ES-I3 (cell line): ENCODE results near the gene POMT1.

Source experiments
- H3K36me3 ChIP-seq: 2 replicates; pipeline ENCODE4 v1.6.1; 2013; ENCODE audit warnings: mild to moderate bottlenecking, low read length, control low read depth, moderate library complexity; ENCODE audit not compliant: insufficient read depth
- H3K4me1 ChIP-seq: 2 replicates; pipeline ENCODE4 v1.6.1; 2013; ENCODE audit warnings: mild to moderate bottlenecking, control low read depth, low read length; ENCODE audit not compliant: insufficient read depth
- H3K9ac ChIP-seq: 2 replicates; pipeline ENCODE4 v1.6.1; 2013; ENCODE audit warnings: low read depth, mild to moderate bottlenecking, low read length, moderate library complexity
- H3K9me3 ChIP-seq: 2 replicates; pipeline ENCODE4 v1.6.1; 2013; ENCODE audit warnings: mild to moderate bottlenecking, low read length, moderate library complexity; ENCODE audit not compliant: control insufficient read depth, insufficient read depth

Gene POMT1

DNA sequence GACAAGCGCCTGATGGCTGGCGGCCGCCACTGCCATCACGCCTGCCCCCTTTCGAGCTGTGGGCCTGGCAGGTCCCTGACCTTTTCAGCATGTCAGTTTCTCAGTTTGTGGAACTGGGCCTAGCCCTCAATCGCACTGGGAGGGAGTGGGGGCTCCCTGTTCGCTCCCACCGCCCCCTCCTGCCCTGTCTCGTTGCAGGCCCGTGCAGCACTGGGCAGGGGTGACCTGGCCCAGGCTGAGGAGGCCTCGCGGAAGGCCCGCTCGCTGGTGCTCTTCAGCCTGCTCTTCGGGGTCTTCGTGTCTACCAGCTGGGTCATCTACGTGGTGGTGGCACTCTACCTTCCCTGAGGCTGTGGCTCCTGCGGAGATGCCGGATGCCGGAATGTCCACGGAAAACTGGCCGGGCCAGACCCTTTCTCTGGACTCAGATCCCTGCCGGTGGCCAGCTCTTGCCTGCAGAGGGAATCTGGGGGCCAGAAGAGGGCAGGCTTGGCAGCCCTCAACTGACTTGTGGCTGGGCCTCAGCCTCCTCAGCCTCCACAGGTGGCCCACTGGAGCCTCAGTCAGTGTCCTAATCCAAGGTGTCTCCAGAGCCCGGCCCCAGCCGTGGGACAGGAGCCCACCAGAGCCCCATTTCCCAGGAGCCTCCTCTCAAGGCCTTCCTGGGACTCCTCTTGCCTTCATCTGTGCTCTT, 55.3 kb downstream of the POMT1 start:
- no peak overlapping the region for H3K9ac ChIP-seq
- peaks cover 12% of the 10 kb centered on the region; the same call in 1 of the 2 replicates for H3K9me3 ChIP-seq
- no peaks in the 10 kb centered on the region for H3K36me3 ChIP-seq
- H3K4me1 ChIP-seq = no peaks in the 10 kb centered on the region

DNA sequence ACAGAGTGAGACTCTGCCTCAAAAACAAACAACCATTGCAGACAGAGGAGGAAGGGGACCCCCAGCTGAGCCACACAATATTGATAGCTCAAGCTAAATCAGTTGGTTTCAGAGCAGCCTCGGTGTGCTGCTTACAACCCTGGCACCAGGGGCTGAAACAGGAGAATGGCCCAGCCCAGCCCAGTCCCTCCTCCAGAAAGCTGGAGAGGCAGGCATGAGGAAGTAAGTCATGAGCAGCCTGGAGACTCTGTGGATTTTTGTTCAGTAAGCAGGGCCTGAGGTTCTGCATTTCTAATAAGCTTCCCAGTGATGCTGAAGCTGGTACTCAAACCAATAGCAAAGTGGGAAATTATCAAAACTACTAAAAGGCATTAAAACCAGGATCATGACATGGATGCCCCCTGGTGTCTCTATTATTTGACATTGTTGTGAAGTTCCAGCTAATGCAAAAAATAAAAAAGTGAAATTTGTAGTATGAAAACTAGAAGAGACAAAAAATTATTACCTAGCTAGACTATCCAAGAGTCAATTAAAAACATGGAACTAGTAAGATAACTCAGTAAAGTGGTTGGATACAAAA, 56.8 kb downstream of the POMT1 start:
- peaks cover 9% of the 10 kb centered on the region; the same call in 1 of the 2 replicates for H3K9me3 ChIP-seq
- no peak overlapping the region for H3K9ac ChIP-seq
- no peaks in the 10 kb centered on the region for H3K4me1 ChIP-seq
- H3K36me3 ChIP-seq = no peaks in the 10 kb centered on the region

DNA sequence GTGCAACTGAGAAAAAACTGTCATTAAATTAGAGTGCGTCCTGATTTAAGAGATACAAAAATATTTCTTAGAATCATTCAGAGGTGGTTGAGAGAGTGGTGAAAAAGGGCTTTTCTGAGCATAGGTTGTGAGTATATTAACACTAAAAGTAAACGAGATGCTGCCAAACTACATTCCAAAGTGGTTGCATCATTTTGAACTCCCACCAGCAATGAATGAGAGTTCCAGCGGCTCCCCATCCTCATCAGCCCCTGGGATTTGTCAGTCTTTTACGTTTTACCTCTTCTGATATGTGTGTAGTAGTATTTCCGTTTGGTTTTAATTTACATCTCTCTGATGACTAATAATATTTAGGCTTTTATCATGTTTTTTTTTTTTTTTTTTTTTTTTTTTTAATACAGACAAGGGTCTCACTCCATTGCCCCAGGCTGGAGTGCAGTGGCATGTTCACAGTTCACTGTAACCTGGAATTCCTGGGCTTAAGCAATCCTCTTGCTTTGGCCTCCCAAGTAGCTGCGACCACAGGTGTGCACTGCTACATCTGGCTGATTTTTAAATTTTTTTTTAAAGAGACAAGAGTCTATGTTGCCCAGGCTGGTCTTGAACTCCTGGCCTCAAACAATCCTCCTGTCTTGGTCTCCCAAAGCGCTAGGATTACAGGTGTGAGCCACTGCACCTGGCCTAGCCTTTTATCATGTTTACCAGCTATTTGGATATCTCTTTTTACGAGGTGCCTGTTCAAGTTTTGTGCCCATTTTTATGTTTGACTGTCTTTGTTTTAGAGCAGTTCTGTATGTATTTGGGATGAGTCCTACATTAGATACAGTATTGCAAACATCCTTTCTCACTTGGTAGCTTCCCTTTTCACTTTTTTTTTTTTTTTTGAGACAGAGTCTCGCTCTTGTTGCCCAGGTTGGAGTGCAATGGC, 59.6 kb downstream of the POMT1 start:
- H3K4me1 ChIP-seq = no peaks in the 10 kb centered on the region
- no peak overlapping the region for H3K9ac ChIP-seq
- H3K36me3 ChIP-seq = no peaks in the 10 kb centered on the region
- peaks cover 9% of the 10 kb centered on the region; the same call in 1 of the 2 replicates for H3K9me3 ChIP-seq

DNA sequence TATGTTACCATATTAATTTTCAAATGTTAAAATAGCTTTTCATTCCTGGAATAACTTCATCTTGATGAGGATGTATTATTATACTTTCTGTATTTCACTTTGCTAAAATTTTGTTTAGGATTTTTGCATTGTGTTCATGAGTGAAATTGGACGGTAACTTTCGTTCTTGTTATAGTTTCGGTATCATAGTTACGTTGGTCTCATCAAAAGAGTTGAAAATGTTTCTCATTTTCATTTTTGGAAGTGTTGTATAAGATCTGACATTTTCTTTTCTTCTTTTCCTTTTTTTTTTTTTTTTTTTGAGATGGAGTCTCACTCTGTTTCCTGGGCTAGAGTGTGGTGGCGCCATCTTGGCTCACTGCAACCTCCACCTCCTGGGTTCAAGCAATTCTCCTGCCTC, 62.7 kb downstream of the POMT1 start:
- Histone ChIP-seq H3K9me3 (peaks cover 9% of the 10 kb centered on the region; the same call in 1 of the 2 replicates), H3K36me3 (no peaks in the 10 kb centered on the region; the same call in 1 of the 2 replicates), H3K9ac (no peak overlapping the region)

DNA sequence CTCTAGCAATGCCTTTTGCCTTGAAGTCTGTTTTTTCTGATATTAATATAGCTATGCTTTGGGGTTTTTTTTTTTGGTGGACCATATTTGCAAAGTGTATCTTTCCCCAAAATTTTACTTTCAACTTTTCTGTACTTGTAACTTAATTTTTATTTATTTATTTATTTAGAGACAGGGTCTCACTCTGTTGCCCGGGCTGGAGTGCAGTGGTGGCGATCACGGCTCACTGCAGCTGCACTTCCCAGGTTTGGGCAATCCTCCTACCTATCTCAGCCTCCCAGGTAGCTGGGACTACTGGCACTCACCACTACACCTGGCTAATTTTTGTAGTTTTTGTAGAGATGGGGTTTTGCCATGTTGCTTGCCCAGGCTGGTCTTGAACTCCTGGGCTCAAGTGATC, 63.4 kb downstream of the POMT1 start:
- peaks cover 5% of the 10 kb centered on the region; the same call in 1 of the 2 replicates for H3K9me3 ChIP-seq
- H3K9ac ChIP-seq = no peak overlapping the region
- no peaks in the 10 kb centered on the region; the same call in 1 of the 2 replicates for H3K36me3 ChIP-seq
- no peaks in the 10 kb centered on the region for H3K4me1 ChIP-seq

More for the DNA sequence above, 62.7 kb downstream of the POMT1 start:
- H3K4me1 ChIP-seq = no peaks in the 10 kb centered on the region

DNA sequence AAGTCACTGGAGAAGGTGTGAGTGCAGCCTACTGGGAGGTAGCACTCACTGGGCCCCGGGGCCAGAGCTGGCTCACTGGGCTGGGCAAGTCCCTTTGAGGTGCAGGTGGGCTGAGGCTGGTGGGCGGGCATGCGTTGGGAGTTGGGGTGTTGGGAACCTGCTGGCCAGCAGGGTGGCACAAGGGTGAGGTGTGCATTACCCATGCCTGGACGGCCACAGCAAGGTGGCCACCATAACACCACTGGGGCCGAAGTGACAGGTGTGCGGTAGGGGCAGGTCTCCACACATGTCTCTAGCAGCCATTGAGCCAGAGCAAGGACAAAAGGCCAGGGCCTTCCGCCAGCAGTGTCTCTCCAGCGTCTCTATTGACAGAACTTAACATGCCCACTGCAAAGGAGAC, 65.2 kb downstream of the POMT1 start:
- no peak overlapping the region for H3K9ac ChIP-seq
- H3K9me3 ChIP-seq = no peaks in the 10 kb centered on the region
- no peaks in the 10 kb centered on the region for H3K4me1 ChIP-seq
- H3K36me3 ChIP-seq = no peaks in the 10 kb centered on the region; the same call in 1 of the 2 replicates
